GM18951 (cell line): ENCODE data around the gene GSTM4.

Source experiments
- POLR2A ChIP-seq: IDR thresholded peaks from 4 replicates; pipeline ENCODE4 v1.6.1; 2011; ENCODE audit warnings: mild to moderate bottlenecking; ENCODE audit not compliant: insufficient read length, insufficient read depth; ENCODE audit errors: extremely low read depth
- in situ Hi-C: fragments of 300-500 bp; cut with MboI; formaldehyde crosslinking; loops from one replicate; pipeline ENCODE4 v1.12.0; 2022; ENCODE audit warnings: low sequenced_read_pairs, mixed read lengths, inconsistent platforms; ENCODE audit not compliant: unreplicated experiment

GSTM4 gene

GRCh38 chr1:109637446-109637845 is 18.5 kb upstream of the GSTM4 start:
- in situ Hi-C loops: no loop called here
- no peak for TF ChIP-seq POLR2A

- in situ Hi-C loops: no loop called here
- TF ChIP-seq POLR2A: no peak
Measured at GRCh38 chr1:109639063-109639840, 16.6 kb upstream of the GSTM4 start.

- no peak for TF ChIP-seq POLR2A
- in situ Hi-C loops: loop anchor here (5.0 kb wide), 2 partner anchors 98 to 132 kb away; no protein-coding TSS in a partner anchor
Measured at GRCh38 chr1:109639841-109640184, 16.1 kb upstream of the GSTM4 start.

- TF ChIP-seq POLR2A: no peak
- in situ Hi-C loops: loop anchor here (5.0 kb wide), 2 partner anchors 98 to 132 kb away; no protein-coding TSS in a partner anchor
Measured at GRCh38 chr1:109640285-109640865, 15.5 kb upstream of the GSTM4 start.

- no peak for TF ChIP-seq POLR2A
- in situ Hi-C loops: loop anchor here (5.0 kb wide), 2 partner anchors 99 to 131 kb away; no protein-coding TSS in a partner anchor
Measured at GRCh38 chr1:109641078-109641740, 14.7 kb upstream of the GSTM4 start.

GRCh38 chr1:109641861-109642260 is 14.0 kb upstream of the GSTM4 start:
- TF ChIP-seq POLR2A: no peak
- in situ Hi-C loops: loop anchor here (5.0 kb wide), 2 partner anchors 100 to 130 kb away; no protein-coding TSS in a partner anchor

- in situ Hi-C loops: loop anchor here (5.0 kb wide), 2 partner anchors 100 to 130 kb away; no protein-coding TSS in a partner anchor
- TF ChIP-seq POLR2A: no peak
Measured at GRCh38 chr1:109642626-109643025, 13.3 kb upstream of the GSTM4 start.

- in situ Hi-C loops: loop anchor here (5.0 kb wide), 2 partner anchors 101 to 129 kb away; no protein-coding TSS in a partner anchor
- TF ChIP-seq POLR2A: no peak
Measured at GRCh38 chr1:109643385-109644230, 12.3 kb upstream of the GSTM4 start.

GRCh38 chr1:109644670-109645069 is 11.2 kb upstream of the GSTM4 start:
- no peak for TF ChIP-seq POLR2A
- in situ Hi-C loops: loop anchor here (5.0 kb wide), 2 partner anchors 102 to 128 kb away; no protein-coding TSS in a partner anchor

GRCh38 chr1:109649491-109649914 is 6.4 kb upstream of the GSTM4 start:
- in situ Hi-C loops: no loop called here
- no peak for TF ChIP-seq POLR2A

GRCh38 chr1:109650609-109651008 is 5.3 kb upstream of the GSTM4 start:
- TF ChIP-seq POLR2A: no peak
- in situ Hi-C loops: loop anchor here (10.0 kb wide), 1 partner anchor 334 kb away; the partner anchor contains the start of gene AHCYL1

- TF ChIP-seq POLR2A: no peak
- in situ Hi-C loops: loop anchor here (10.0 kb wide), 1 partner anchor 332 kb away; the partner anchor contains the start of gene AHCYL1
Measured at GRCh38 chr1:109652402-109652801, 3.5 kb upstream of the GSTM4 start.
